Astrocyte (in vitro differentiated cells and primary cell): Measurements from ENCODE around the gene CDSN. TPM values are rescaled to one million over a fixed set of nuclear protein-coding genes. Genes with fewer than 3 reads are reported as not detected.

ENCODE experiments used
- DNase-seq: peaks from one replicate; pipeline ENCODE4 v3.0.0-alpha.2; 2010; ENCODE audit warnings: low read depth
- FAIRE-seq: peaks from 2 replicates; lab custom pipeline; 2011; peaks lifted over from hg19 to GRCh38; lab: Jason Lieb, UNC
- H2AFZ ChIP-seq: 2 replicates; pipeline ENCODE4 v1.6.0; 2012; ENCODE audit warnings: low read depth, low read length, inconsistent platforms
- H3K27ac ChIP-seq: 2 replicates; pipeline ENCODE4 v1.5.1; 2011; ENCODE audit warnings: low read depth, low read length, inconsistent platforms
- H3K27me3 ChIP-seq: 2 replicates; pipeline ENCODE4 v1.6.0; 2011; ENCODE audit warnings: low read length, inconsistent platforms; ENCODE audit not compliant: insufficient read depth
- H3K36me3 ChIP-seq: 2 replicates; pipeline ENCODE4 v1.5.1; 2011; ENCODE audit warnings: low read length, inconsistent platforms; ENCODE audit not compliant: insufficient read depth
- H3K4me1 ChIP-seq: 2 replicates; pipeline ENCODE4 v1.5.1; 2011; ENCODE audit warnings: low read length, inconsistent platforms; ENCODE audit not compliant: insufficient read depth
- H3K4me2 ChIP-seq: 2 replicates; pipeline ENCODE4 v1.6.0; 2012; ENCODE audit warnings: low read length, inconsistent platforms
- H3K4me3 ChIP-seq: 2 replicates; pipeline ENCODE4 v1.5.1; 2011; ENCODE audit warnings: low read depth, mild to moderate bottlenecking, low read length, inconsistent platforms; ENCODE audit not compliant: insufficient read depth
- H3K79me2 ChIP-seq: 2 replicates; pipeline ENCODE4 v1.6.0; 2012; ENCODE audit warnings: mild to moderate bottlenecking, low read length, inconsistent platforms; ENCODE audit not compliant: insufficient read depth
- H3K9ac ChIP-seq: 2 replicates; pipeline ENCODE4 v1.6.0; 2012; ENCODE audit warnings: mild to moderate bottlenecking, low read length, inconsistent platforms
- H3K9me3 ChIP-seq: 2 replicates; pipeline ENCODE4 v1.5.1; 2012; ENCODE audit warnings: low read depth, mild to moderate bottlenecking, low read length, inconsistent platforms; ENCODE audit not compliant: insufficient read depth
- H4K20me1 ChIP-seq: 2 replicates; pipeline ENCODE4 v1.6.0; 2012; ENCODE audit warnings: low read length, inconsistent platforms; ENCODE audit not compliant: insufficient read depth
- H3K27ac Mint-ChIP-seq: one replicate; pipeline ENCODE4 v1.8.0; 2021; ENCODE audit warnings: mild to moderate bottlenecking, mixed read lengths; ENCODE audit not compliant: unreplicated experiment
- H3K27me3 Mint-ChIP-seq: one replicate; pipeline ENCODE4 v1.8.0; 2021; ENCODE audit warnings: low read depth, mixed read lengths; ENCODE audit not compliant: unreplicated experiment
- H3K36me3 Mint-ChIP-seq: one replicate; pipeline ENCODE4 v1.8.0; 2021; ENCODE audit warnings: low read depth, mixed read lengths; ENCODE audit not compliant: unreplicated experiment
- H3K4me1 Mint-ChIP-seq: one replicate; pipeline ENCODE4 v1.8.0; 2021; ENCODE audit warnings: low read depth, mixed read lengths; ENCODE audit not compliant: unreplicated experiment
- H3K4me3 Mint-ChIP-seq: one replicate; pipeline ENCODE4 v1.8.0; 2021; ENCODE audit warnings: mild to moderate bottlenecking, moderate library complexity, mixed read lengths; ENCODE audit not compliant: unreplicated experiment
- H3K9me3 Mint-ChIP-seq: one replicate; pipeline ENCODE4 v1.8.0; 2021; ENCODE audit warnings: mild to moderate bottlenecking, mixed read lengths; ENCODE audit not compliant: unreplicated experiment
- EZH2 ChIP-seq: IDR thresholded peaks from 2 replicates; pipeline ENCODE4 v1.6.1; 2012; ENCODE audit warnings: mild to moderate bottlenecking, low read length, inconsistent platforms; ENCODE audit not compliant: insufficient read depth
- total RNA-seq: library from RNA; stranded (reverse); gene quantifications from 2 replicates; pipeline ENCODE4 v1.2.1, GENCODE V29; 2021
- TF ChIP-seq, protein P1 (sequence below): IDR thresholded peaks from 2 replicates; pipeline ENCODE4 v1.5.1; 2011; ENCODE audit warnings: low read depth, mild to moderate bottlenecking, inconsistent platforms, low read length, moderate library complexity; ENCODE audit not compliant: insufficient read depth

The CDSN gene
- total RNA-seq, 1 donor from 2014 or later = 0.27 TPM

DNA sequence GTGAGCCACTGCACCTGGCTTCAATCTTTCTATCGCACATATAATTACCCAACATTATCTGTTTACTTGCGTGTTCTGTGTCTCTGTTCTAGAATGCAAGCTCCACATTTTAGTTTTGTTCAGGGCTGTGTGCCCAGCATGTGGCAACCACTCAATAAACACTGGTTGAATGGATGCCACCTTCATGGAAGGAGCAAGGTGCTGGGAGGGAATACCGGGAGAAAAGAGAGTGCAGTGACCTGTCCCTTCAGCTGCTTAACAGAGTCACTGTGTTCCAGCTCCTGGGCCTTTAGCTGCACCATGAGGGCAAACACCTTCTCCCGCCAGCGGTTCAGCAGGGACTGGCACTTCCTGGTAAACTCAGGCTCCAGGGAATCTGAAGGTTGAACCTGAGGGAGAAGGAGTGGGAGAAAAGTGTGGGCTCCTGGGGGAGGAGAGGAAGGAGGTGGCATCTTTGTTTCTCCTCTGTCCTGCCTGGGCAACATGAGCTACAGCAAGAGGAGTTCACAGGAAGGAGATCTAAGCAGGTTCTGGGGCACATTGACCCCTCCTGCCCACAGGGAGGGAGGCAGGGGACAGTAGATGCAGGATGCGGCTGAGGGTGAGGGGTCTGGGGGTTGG, 29.7 kb upstream of the CDSN start:
- Histone ChIP-seq H3K4me1 (no peaks in the 10 kb centered on the region), H3K27me3 (no peaks in the 10 kb centered on the region), H3K4me3 (no peak overlapping the region), H2AFZ (no peak overlapping the region), H3K79me2 (no peaks in the 10 kb centered on the region), H3K9ac (no peak overlapping the region), H3K9me3 (no peaks in the 10 kb centered on the region), H3K27ac (no peak overlapping the region), H3K36me3 (peaks cover 3% of the 10 kb centered on the region), H4K20me1 (no peaks in the 10 kb centered on the region), H3K4me2 (no peak overlapping the region)
- TF ChIP-seq, protein P1, sequence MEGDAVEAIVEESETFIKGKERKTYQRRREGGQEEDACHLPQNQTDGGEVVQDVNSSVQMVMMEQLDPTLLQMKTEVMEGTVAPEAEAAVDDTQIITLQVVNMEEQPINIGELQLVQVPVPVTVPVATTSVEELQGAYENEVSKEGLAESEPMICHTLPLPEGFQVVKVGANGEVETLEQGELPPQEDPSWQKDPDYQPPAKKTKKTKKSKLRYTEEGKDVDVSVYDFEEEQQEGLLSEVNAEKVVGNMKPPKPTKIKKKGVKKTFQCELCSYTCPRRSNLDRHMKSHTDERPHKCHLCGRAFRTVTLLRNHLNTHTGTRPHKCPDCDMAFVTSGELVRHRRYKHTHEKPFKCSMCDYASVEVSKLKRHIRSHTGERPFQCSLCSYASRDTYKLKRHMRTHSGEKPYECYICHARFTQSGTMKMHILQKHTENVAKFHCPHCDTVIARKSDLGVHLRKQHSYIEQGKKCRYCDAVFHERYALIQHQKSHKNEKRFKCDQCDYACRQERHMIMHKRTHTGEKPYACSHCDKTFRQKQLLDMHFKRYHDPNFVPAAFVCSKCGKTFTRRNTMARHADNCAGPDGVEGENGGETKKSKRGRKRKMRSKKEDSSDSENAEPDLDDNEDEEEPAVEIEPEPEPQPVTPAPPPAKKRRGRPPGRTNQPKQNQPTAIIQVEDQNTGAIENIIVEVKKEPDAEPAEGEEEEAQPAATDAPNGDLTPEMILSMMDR = no peak
- no peak for TF ChIP-seq EZH2
- Mint-ChIP-seq H3K36me3 (peaks cover 20% of the 10 kb centered on the region), H3K9me3 (no peaks in the 10 kb centered on the region), H3K4me1 (no peaks in the 10 kb centered on the region), H3K27ac (no peak overlapping the region), H3K4me3 (no peak overlapping the region), H3K27me3 (no peaks in the 10 kb centered on the region)
- no peak for FAIRE-seq
- DNase-seq = no peak

DNA sequence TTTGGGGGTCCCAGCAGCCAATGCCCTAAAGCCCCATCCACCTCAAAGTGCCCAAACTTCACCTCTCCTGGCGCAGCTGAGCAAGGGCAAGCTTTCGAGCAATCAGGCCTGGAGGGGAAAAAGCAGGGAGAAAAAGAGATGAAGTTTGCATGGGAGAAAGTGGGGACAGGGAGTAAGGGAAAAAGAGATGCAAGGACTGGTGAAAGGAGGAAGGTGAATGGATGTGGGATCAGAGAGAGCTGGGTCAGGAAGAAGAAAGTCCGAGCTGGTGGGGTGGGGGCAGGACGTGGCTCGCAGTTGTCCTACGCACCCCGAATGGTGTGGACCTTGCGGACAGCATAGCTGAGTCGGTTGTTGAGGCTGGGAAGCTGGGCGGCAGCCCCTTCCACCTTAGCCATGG, 25.1 kb upstream of the CDSN start:
- H3K9me3 Mint-ChIP-seq = no peaks in the 10 kb centered on the region
- Histone ChIP-seq H2AFZ (no peak overlapping the region), H3K4me3 (no peak overlapping the region), H3K4me2 (no peak overlapping the region), H3K4me1 (peaks cover 10% of the 10 kb centered on the region), H3K9ac (no peak overlapping the region), H3K9me3 (no peaks in the 10 kb centered on the region), H4K20me1 (no peaks in the 10 kb centered on the region), H3K36me3 (peaks cover 3% of the 10 kb centered on the region), H3K27me3 (no peaks in the 10 kb centered on the region), H3K27ac (no peak overlapping the region), H3K79me2 (no peaks in the 10 kb centered on the region)
- peaks cover 19% of the 10 kb centered on the region for H3K4me1 Mint-ChIP-seq
- peaks cover 13% of the 10 kb centered on the region for H3K36me3 Mint-ChIP-seq
- no peak for FAIRE-seq
- H3K27me3 Mint-ChIP-seq = no peaks in the 10 kb centered on the region
- DNase-seq = no peak
- no peak for TF ChIP-seq EZH2
- TF ChIP-seq, protein P1 = no peak
- H3K4me3 Mint-ChIP-seq = no peak overlapping the region
- H3K27ac Mint-ChIP-seq = no peak overlapping the region

DNA sequence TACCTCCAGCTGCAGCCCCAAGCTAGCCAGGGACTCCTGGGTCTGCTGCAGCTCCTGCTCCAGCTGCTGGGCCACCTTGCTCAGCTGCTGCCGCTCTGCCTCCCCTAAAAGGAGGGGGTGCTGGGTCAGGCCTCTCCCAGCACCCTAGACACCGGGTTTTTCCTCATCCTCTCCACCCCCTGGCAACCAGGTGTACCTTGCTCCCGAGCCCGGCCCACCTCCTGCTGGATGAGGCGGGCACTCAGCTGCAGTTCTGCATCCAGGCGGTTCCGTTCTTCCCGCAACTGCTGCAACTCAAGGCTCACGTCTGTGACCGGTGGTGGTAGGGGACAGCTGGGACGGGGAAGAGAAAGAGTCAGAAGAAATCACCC, 24.7 kb upstream of the CDSN start:
- peaks cover 10% of the 10 kb centered on the region for H3K4me1 ChIP-seq
- H3K9ac ChIP-seq = no peak overlapping the region
- H3K27me3 Mint-ChIP-seq = no peaks in the 10 kb centered on the region
- H2AFZ ChIP-seq = no peak overlapping the region
- H3K9me3 Mint-ChIP-seq = no peaks in the 10 kb centered on the region
- H3K4me3 Mint-ChIP-seq = no peak overlapping the region
- no peaks in the 10 kb centered on the region for H3K9me3 ChIP-seq
- H3K27ac Mint-ChIP-seq = peak overlapping the region; percentile 7
- no peaks in the 10 kb centered on the region for H3K79me2 ChIP-seq
- H4K20me1 ChIP-seq = no peaks in the 10 kb centered on the region
- TF ChIP-seq EZH2 = no peak
- TF ChIP-seq, protein P1 = no peak
- H3K36me3 Mint-ChIP-seq = peaks cover 11% of the 10 kb centered on the region
- H3K4me2 ChIP-seq = no peak overlapping the region
- no peak overlapping the region for H3K27ac ChIP-seq
- H3K4me1 Mint-ChIP-seq = peaks cover 21% of the 10 kb centered on the region
- no peak for DNase-seq
- H3K4me3 ChIP-seq = no peak overlapping the region
- H3K27me3 ChIP-seq = no peaks in the 10 kb centered on the region
- no peak for FAIRE-seq
- peaks cover 3% of the 10 kb centered on the region for H3K36me3 ChIP-seq
